Retinal pigment epithelial cell (primary cell): Measurements from ENCODE around the gene PID1.
"Not testable (repeated sequence)": the region's sequence is repeated elsewhere in the genome, so short reads cannot be mapped to it uniquely, and the experiment has no call there.

Source experiments
- DNase-seq: peaks from one replicate; pipeline ENCODE4 v3.0.0-alpha.2; 2010; ENCODE audit warnings: low read depth
- H3K4me3 ChIP-seq: 2 replicates; pipeline ENCODE4 v1.5.1; 2011; ENCODE audit warnings: mild to moderate bottlenecking, low read length, control low read depth, moderate library complexity
- TF ChIP-seq, protein P1 (sequence below): conservative IDR thresholded peaks from 2 replicates; pipeline ENCODE4 v1.5.1; 2011; ENCODE audit warnings: low read depth, low read length, control low read depth, inconsistent platforms

PID1 gene

GRCh38 chr2:229087843-229088516 lies 183.1 kb downstream of the PID1 start:
- DNase-seq: no peak
- H3K4me3 ChIP-seq: no peak overlapping the region
- TF ChIP-seq, protein P1, sequence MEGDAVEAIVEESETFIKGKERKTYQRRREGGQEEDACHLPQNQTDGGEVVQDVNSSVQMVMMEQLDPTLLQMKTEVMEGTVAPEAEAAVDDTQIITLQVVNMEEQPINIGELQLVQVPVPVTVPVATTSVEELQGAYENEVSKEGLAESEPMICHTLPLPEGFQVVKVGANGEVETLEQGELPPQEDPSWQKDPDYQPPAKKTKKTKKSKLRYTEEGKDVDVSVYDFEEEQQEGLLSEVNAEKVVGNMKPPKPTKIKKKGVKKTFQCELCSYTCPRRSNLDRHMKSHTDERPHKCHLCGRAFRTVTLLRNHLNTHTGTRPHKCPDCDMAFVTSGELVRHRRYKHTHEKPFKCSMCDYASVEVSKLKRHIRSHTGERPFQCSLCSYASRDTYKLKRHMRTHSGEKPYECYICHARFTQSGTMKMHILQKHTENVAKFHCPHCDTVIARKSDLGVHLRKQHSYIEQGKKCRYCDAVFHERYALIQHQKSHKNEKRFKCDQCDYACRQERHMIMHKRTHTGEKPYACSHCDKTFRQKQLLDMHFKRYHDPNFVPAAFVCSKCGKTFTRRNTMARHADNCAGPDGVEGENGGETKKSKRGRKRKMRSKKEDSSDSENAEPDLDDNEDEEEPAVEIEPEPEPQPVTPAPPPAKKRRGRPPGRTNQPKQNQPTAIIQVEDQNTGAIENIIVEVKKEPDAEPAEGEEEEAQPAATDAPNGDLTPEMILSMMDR: no peak

GRCh38 chr2:229087267-229087666 lies 183.8 kb downstream of the PID1 start:
- TF ChIP-seq, protein P1: no peak
- H3K4me3 ChIP-seq: no peak overlapping the region

GRCh38 chr2:229085439-229085838 lies 185.6 kb downstream of the PID1 start:
- no peak overlapping the region for H3K4me3 ChIP-seq
- TF ChIP-seq, protein P1: no peak
- no peak for DNase-seq

More at GRCh38 chr2:229087267-229087666, 183.8 kb downstream of the PID1 start:
- no peak for DNase-seq

DNA sequence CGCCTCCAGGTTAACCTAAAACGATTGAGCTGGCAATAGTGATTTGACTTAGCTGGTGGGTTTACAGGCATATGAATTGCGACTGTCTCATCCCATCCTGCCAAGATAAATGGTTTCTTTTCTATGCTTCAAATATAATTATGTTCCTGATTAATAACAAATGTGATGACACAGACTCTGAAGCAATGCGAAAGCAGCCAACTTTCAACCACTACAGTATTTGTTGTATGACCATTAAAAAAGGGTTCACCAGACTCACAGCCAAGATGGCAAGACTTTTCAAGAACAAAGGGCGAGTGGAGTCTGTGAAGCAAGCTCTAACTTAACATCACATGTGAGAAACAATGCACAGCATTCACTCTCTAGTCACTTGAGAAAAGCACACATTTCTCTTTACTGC lies 186.6 kb downstream of the PID1 start:
- DNase-seq: no peak
- H3K4me3 ChIP-seq: no peak overlapping the region
- TF ChIP-seq, protein P1: no peak

- DNase-seq: no peak
- TF ChIP-seq, protein P1: no peak
- no peak overlapping the region for H3K4me3 ChIP-seq
These were observed 187.3 kb downstream of the PID1 start for GRCh38 chr2:229083606-229084340.

DNA sequence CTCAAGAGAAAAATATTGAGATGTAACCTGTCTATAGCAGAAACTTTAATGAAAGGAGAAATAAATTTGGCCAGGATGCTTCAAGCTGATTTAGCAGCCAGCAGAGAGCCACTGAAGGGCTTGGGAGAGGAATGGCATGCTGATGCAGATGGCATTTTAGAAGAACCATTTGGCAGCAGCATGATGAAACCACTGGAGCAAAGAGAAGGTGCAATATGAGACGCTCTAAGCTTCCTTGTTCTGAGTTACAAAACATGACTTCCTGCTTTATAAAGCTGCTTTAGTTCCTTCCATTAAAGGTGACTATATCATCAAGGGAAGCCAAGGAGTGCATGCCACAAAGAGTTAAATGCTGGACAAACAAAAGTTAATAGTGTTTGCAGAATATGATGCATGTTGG lies 189.7 kb downstream of the PID1 start:
- TF ChIP-seq, protein P1: no peak
- H3K4me3 ChIP-seq: no peak overlapping the region
- no peak for DNase-seq

DNA sequence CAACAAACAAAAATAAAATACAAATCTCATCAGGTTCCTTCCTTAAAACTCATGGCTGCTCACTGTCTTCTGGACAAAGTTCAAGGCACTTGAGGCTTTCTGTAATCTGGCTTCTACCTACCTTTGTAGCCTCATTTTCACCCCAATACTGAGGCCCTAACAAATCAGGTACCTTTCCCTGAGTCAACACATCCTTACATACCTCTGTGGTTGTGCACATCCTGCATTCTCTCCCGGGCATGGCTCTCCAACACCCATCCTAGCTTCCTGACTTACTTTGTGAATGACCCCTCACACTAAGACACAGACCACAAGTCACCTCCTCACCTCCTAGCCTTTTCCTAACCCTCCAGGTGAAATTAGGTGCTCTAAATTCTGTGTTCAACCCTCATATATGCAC lies 190.9 kb downstream of the PID1 start:
- no peak for DNase-seq
- TF ChIP-seq, protein P1: no peak

DNA sequence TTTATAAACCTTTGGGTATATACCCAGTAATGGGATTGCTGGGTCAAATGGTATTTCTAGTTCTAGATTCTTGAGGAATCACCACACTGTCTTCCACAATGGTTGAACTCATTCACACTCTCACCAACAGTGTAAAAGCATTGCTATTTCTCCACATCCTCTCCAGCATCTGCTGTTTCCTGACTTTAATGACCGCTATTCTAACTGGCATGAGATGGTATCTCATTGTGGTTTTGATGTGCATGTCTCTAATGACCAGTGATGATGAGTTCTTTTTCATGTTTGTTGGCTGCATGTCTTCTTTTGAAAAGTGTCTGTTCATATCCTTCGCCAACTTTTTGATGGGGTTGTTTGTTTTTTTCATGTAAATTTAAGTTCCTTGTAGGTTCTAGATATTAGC lies 194.2 kb downstream of the PID1 start:
- not testable (repeated sequence) for H3K4me3 ChIP-seq, DNase-seq

More for the DNA sequence above, 190.9 kb downstream of the PID1 start:
- H3K4me3 ChIP-seq: no peak overlapping the region
